Transverse colon (tissue), 4 donors: ENCODE measurements around the gene CCDC88B. TPM values are rescaled to one million over a fixed set of nuclear protein-coding genes. Genes with fewer than 3 reads are reported as not detected.
A peak's percentile ranks its signal among the peaks of the same experiment; 100 is the strongest.

Experiments
- DNase-seq: peaks from one replicate; pipeline ENCODE4 v3.0.0-alpha.2; 2019
- H3K27ac ChIP-seq, 4 donors: fragments of 200-600 bp; sonication (generic); 2 replicates each; pipeline ENCODE4 v1.5.1; 2016 to 2018; ENCODE audit warnings: inconsistent platforms in 4 of 4
- H3K27me3 ChIP-seq: fragments of 200-600 bp; sonication (generic); 2 replicates; pipeline ENCODE4 v1.5.1; 2017; ENCODE audit warnings: inconsistent platforms
- H3K36me3 ChIP-seq, 4 donors: fragments of 200-600 bp; sonication (generic); 2 replicates each; pipeline ENCODE4 v1.5.1; 2017 to 2019; ENCODE audit warnings: inconsistent platforms in 4 of 4
- H3K4me1 ChIP-seq, 4 donors: fragments of 200-600 bp; sonication (generic); 2 replicates each; pipeline ENCODE4 v1.5.1; 2017 to 2020; ENCODE audit warnings: inconsistent platforms in 4 of 4
- H3K4me3 ChIP-seq, 4 donors: fragments of 200-600 bp; sonication (generic); 1 replicate in 1 of 4; 2 replicates in 3 of 4; pipeline versions ENCODE4 v1.5.1 to v1.6.1; 2017 to 2019; ENCODE audit warnings: inconsistent platforms in 4 of 4
- H3K9me3 ChIP-seq, 2 donors: fragments of 200-600 bp; sonication (generic); 2 replicates each; pipeline ENCODE4 v1.5.1; 2017 to 2019; ENCODE audit warnings: inconsistent platforms in 2 of 2
- CTCF ChIP-seq, 5 experiments: fragments of 200-600 bp in 3 of 5; fragments of 450-650 bp in 2 of 5; sonication (generic) in 3 of 5; IDR thresholded peaks; 1 replicate in 2 of 5; 2 replicates in 3 of 5; pipeline ENCODE4 v1.5.1; 2016 to 2017; ENCODE audit warnings: antibody characterized with exemption in 5 of 5, inconsistent platforms in 3 of 5, mild to moderate bottlenecking in 2 of 5, moderate library complexity in 1 of 5
- EP300 ChIP-seq: sonication (generic); formaldehyde crosslinking; IDR thresholded peaks from one replicate; pipeline ENCODE4 v1.6.1; 2017; ENCODE audit warnings: antibody characterized with exemption, low read depth
- POLR2A ChIP-seq: fragments of 450-650 bp; IDR thresholded peaks from one replicate; pipeline ENCODE4 v1.6.1; 2016; ENCODE audit warnings: antibody characterized with exemption, mild to moderate bottlenecking, moderate library complexity
- POLR2AphosphoS5 ChIP-seq, 3 donors: sonication (generic); formaldehyde crosslinking; IDR thresholded peaks; one replicate each; pipeline ENCODE4 v1.6.1; 2016; ENCODE audit warnings: antibody characterized with exemption in 3 of 3
- WGBS, 2 donors: methylation state at CpG; one replicate each; pipeline ENCODE4 v1.1.5; 2018; ENCODE audit warnings: low coverage in 1 of 2; 5-methylcytosine and 5-hydroxymethylcytosine counted together
- in situ Hi-C, 4 donors: fragments of 200-750 bp; cut with MboI; loops; one replicate each; pipeline versions ENCODE4 v1.15.0 to v1.15.1; 2017; ENCODE audit warnings: low sequenced_read_pairs in 3 of 4, low pct_ligation_motif_present in 1 of 4, low pct_unique_long_range_greater_than_20kb in 1 of 4
- intact Hi-C: fragments of 100-400 bp; cut with DNase I; formaldehyde crosslinking; loops from one replicate; pipeline ENCODE4 v1.15.1; 2023; ENCODE audit warnings: low total_unique reads
- small RNA-seq, 4 donors: library from RNA; depleted of rRNA; stranded (forward); fragments of <200 nt; gene quantifications; one replicate each; pipeline ENCODE3, GENCODE V24; 2016
- total RNA-seq, 4 donors: library from RNA; depleted of rRNA; stranded (reverse); fragments of >200 nt; gene quantifications; one replicate each; pipeline ENCODE4 v1.1.0, GENCODE V29; 2016

Gene CCDC88B
- total RNA-seq, 4 donors from 2014 or later: 24.8 to 203 (median 47.1) TPM

GRCh38 chr11:64401775-64402174, 61.8 kb downstream of the CCDC88B start:
- no peaks in the 10 kb centered on the region for H3K36me3 ChIP-seq
- in situ Hi-C loops (no loop called here), intact Hi-C loops (no loop called here)
- H3K9me3 ChIP-seq: no peaks in the 10 kb centered on the region
- no peaks in the 10 kb centered on the region for H3K27me3 ChIP-seq
- peaks cover 0 to 10% (median 2%) of the 10 kb centered on the region in 4 donors for H3K4me1 ChIP-seq
- no peak for DNase-seq
- no peak overlapping the region for H3K27ac ChIP-seq
- no peak for TF ChIP-seq CTCF (IDR thresholded peaks at IDR 0.05)
- WGBS, 2 donors: 78 to 82% methylated on average over 4 to 7 of the region's 7 CpGs
- H3K4me3 ChIP-seq: no peak overlapping the region

GRCh38 chr11:64403106-64403505, 63.1 kb downstream of the CCDC88B start:
- no peaks in the 10 kb centered on the region for H3K9me3 ChIP-seq
- intact Hi-C loops: no loop called here
- H3K4me1 ChIP-seq: peaks cover 0 to 10% (median 2%) of the 10 kb centered on the region in 4 donors
- no peak overlapping the region for H3K27ac ChIP-seq
- 85% methylated on average over 5 of the region's 5 CpGs; no CpG with 5 or more reads in 1 of the 2 donors for WGBS, 2 donors
- H3K36me3 ChIP-seq: no peaks in the 10 kb centered on the region
- H3K4me3 ChIP-seq: no peak overlapping the region
- no peak for DNase-seq
- TF ChIP-seq EP300 (no peak), CTCF (IDR thresholded peaks at IDR 0.05) (no peak), POLR2AphosphoS5 (IDR thresholded peaks at IDR 0.05) (no peak), POLR2A (no peak)
- no peaks in the 10 kb centered on the region for H3K27me3 ChIP-seq
- in situ Hi-C loops: no loop called here

GRCh38 chr11:64406221-64406946, 66.4 kb downstream of the CCDC88B start:
- TF ChIP-seq CTCF (IDR thresholded peaks at IDR 0.05): no peak
- no peak for TF ChIP-seq POLR2AphosphoS5 (IDR thresholded peaks at IDR 0.05)
- no peak for TF ChIP-seq EP300
- no peak for TF ChIP-seq POLR2A
- no peaks in the 10 kb centered on the region for H3K27me3 ChIP-seq
- WGBS, 2 donors: 47 to 60% methylated on average over 1 to 10 of the region's 10 CpGs
- peaks cover 0 to 26% (median 5%) of the 10 kb centered on the region in 4 donors for H3K4me1 ChIP-seq
- H3K4me3 ChIP-seq: no peak overlapping the region
- no peaks in the 10 kb centered on the region for H3K9me3 ChIP-seq
- intact Hi-C loops (no loop called here), in situ Hi-C loops (no loop called here)
- no peak for DNase-seq
- H3K36me3 ChIP-seq: no peaks in the 10 kb centered on the region
- H3K27ac ChIP-seq: peak overlapping the region in 2 of 4 donors; percentile 43 to 62

Small RNAs within 50 kb of the gene (small RNA-seq; reads per million reads assigned to genes)
- gene MIR1237 (0 to 1.1 (median 0.34) reads per million in 4 donors), gene MIR7155 (0.28 to 0.88 (median 0.70) reads per million in 4 donors), gene RF00019 (0 reads per million in 4 donors)

Other genes with a start within 250 kb of the CCDC88B start
- 10 to 100 TPM; 42.9 to 50.7 (median 50.1) TPM for gene MACROD1, start 174.1 kb upstream of the CCDC88B start, total RNA-seq
- gene STIP1, start 154.0 kb upstream of the CCDC88B start, total RNA-seq: 100 to 1,000 TPM in 1 of 4 donors, 10 to 100 TPM in 3; 45.3 to 181 (median 65.9) TPM
- gene FERMT3, start 133.5 kb upstream of the CCDC88B start, total RNA-seq: 10 to 100 TPM; 14.6 to 63.3 (median 28.6) TPM
- 100 to 1,000 TPM in 2 of 4 donors, 10 to 100 TPM in 2; 82.4 to 113 (median 99.1) TPM for gene TRPT1, start 114.0 kb upstream of the CCDC88B start, total RNA-seq
- 100 to 1,000 TPM in 3 of 4 donors, 10 to 100 TPM in 1; 84.0 to 215 (median 127) TPM for gene NUDT22, start 113.9 kb upstream of the CCDC88B start, total RNA-seq
- 100 to 1,000 TPM in 1 of 4 donors, 10 to 100 TPM in 3; 52.6 to 214 (median 76.0) TPM for gene DNAJC4, start 109.7 kb upstream of the CCDC88B start, total RNA-seq
- 10 to 100 TPM; 34.0 to 84.9 (median 36.8) TPM for gene VEGFB, start 105.6 kb upstream of the CCDC88B start, total RNA-seq
- gene FKBP2, start 99.1 kb upstream of the CCDC88B start, total RNA-seq: 100 to 1,000 TPM in 2 of 4 donors, 10 to 100 TPM in 2; 63.6 to 203 (median 102) TPM
- 10 to 100 TPM; 62.8 to 80.4 (median 73.2) TPM for gene PPP1R14B, start 93.3 kb upstream of the CCDC88B start, total RNA-seq
- gene PLCB3, start 88.7 kb upstream of the CCDC88B start, total RNA-seq: 100 to 1,000 TPM in 2 of 4 donors, 10 to 100 TPM in 2; 64.5 to 115 (median 91.2) TPM
- gene BAD, start 55.5 kb upstream of the CCDC88B start, total RNA-seq: 100 to 1,000 TPM in 3 of 4 donors, 10 to 100 TPM in 1; 93.9 to 154 (median 139) TPM
- 10 to 100 TPM in 3 of 4 donors, 1 to 10 TPM in 1; 6.4 to 35.2 (median 27.4) TPM for gene GPR137, start 54.4 kb upstream of the CCDC88B start, total RNA-seq
- under 1 TPM in 1 of 4 donors, not detected in 3; 0.27 TPM for gene KCNK4, start 48.9 kb upstream of the CCDC88B start, total RNA-seq
- 10 to 100 TPM in 1 of 4 donors, not detected in 3; 20.9 TPM for gene CATSPERZ, start 39.8 kb upstream of the CCDC88B start, total RNA-seq
- 100 to 1,000 TPM; 142 to 272 (median 221) TPM for gene ESRRA, start 34.7 kb upstream of the CCDC88B start, total RNA-seq
- gene TRMT112, start 22.6 kb upstream of the CCDC88B start, total RNA-seq: 10 to 100 TPM; 59.1 to 99.9 (median 82.7) TPM
- 100 to 1,000 TPM; 152 to 381 (median 265) TPM for gene PRDX5, start 22.1 kb upstream of the CCDC88B start, total RNA-seq
- gene RPS6KA4, start 19.0 kb downstream of the CCDC88B start, total RNA-seq: 10 to 100 TPM; 14.5 to 86.0 (median 34.5) TPM
- gene SLC22A11, start 215.7 kb downstream of the CCDC88B start, total RNA-seq: not detected